ENCODE results near the gene CORO2A.

CORO2A gene, protein sequence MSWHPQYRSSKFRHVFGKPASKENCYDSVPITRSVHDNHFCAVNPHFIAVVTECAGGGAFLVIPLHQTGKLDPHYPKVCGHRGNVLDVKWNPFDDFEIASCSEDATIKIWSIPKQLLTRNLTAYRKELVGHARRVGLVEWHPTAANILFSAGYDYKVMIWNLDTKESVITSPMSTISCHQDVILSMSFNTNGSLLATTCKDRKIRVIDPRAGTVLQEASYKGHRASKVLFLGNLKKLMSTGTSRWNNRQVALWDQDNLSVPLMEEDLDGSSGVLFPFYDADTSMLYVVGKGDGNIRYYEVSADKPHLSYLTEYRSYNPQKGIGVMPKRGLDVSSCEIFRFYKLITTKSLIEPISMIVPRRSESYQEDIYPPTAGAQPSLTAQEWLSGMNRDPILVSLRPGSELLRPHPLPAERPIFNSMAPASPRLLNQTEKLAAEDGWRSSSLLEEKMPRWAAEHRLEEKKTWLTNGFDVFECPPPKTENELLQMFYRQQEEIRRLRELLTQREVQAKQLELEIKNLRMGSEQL

DNA sequence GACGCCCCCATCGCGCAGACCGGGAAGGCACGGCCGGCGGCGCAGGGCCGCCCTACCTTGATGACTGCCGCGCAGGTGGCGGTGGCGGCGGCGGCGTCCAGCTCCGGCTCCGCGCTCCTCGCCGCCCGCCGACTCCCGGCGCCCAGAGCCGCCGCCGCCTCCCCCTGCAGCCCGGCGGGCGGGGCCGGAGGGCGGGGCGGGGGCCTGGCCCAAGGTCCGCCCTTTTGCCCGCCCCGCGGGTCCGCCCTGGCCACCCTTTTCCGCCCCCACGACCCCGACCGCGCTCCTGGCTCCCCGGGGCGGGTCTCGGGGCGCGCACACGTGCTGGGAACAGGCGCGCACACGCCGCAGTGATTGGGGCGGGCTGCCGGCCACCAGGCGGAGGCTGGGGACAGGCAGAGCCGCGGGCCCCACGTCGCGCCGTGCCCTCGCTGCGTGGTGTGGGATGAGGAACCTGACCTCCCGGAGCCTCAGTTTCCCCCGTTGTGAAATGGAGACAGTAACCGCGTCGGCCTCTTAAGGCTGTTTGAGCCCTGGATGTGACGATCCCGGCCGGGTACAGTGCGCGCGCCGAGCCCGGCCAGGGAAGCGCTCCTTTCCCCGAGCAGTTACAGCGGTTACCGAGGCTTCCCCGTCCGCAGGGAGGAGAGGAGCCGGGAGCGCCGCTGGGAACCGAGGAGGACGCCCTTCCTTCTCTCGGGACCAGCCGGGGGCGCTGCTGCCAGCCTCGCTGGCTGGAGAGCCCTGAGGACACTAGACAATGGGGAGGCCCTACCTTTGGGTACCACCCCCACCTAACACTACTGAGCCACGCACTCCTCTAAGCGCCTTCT is at the start of gene CORO2A:
Gene CORO2A, minus strand, starts transcription at position 135 of the 833 bp plus-strand sequence. CDS start 34,977 bp downstream, outside the sequence.
- Histone ChIP-seq H3K4me3 (peak within 1 kb of the TSS; percentile 78), H3K27ac (no peak within 1 kb of the TSS), H3K36me3 (ENCODE audit: insufficient read depth, low read length) (no peaks in the 10 kb centered on the region), H3K9ac (ENCODE audit: insufficient read length) (no peak within 1 kb of the TSS), H3K9me3 (ENCODE audit: low read depth, low read length) (no peaks in the 10 kb centered on the region)
- DNase-seq (ENCODE audit: low read depth, low spot score), result no peak
- TF ChIP-seq FOXP2 (optimal IDR thresholded peaks at IDR 0.05; ENCODE audit: control extremely low read depth, extremely low read length, insufficient read depth) (no peak), EZH2 (IDR thresholded peaks at IDR 0.05) (no peak), POLR2AphosphoS5 (IDR thresholded peaks at IDR 0.05; ENCODE audit: borderline replicate concordance, low read depth, low read length) (no peak)

DNA sequence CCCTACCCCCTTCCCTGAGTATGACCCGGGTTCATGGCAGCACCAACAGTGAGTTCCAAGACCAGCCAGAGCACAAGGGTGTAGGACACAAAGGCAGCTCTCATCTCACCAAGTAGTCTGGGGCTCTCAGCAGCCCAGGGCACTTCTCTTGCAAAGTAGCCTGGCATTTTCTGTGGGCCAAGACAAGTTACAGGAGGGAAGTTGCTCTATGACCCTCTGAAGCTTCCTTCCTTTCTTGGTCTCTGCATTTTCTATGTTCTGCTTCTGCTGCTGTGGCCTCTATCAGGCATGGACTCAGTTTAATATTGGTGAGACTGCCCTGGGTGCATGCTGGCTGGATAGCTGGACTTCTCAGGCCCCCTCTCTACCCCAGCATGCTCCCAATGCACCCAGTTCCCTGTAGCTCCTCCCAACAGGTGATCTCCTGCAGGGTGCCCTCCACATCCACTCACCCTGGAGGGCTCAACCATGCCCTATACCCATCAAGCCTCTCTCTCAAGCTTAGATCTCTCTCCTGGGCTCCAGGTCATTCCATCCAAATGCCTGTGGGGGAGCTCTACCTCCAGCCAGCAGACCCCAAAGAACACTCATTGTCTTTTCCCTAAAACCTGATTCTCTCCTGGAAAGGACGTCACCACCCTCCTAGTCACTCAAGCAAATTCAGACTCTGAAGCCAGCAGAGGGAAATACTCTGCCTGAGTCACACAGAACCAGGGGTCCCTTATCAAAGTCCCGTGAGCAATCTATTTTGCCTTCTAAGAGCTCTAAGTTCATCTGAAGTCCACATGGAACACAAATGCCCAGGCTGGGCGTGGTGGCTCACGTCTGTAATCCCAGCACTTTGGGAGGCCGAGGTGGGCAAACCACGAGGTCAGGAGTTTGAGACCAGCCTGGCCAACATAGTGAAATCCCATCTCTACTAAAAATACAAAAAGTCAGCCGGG is 49.2 kb upstream of the CORO2A start:
- no peak for TF ChIP-seq EZH2 (IDR thresholded peaks at IDR 0.05)
- TF ChIP-seq POLR2AphosphoS5 (IDR thresholded peaks at IDR 0.05; ENCODE audit: borderline replicate concordance, low read depth, low read length), result no peak
- no peak for TF ChIP-seq FOXP2 (optimal IDR thresholded peaks at IDR 0.05; ENCODE audit: control extremely low read depth, extremely low read length, insufficient read depth)
- H3K9ac ChIP-seq (ENCODE audit: insufficient read length), result no peak overlapping the region
- no peaks in the 10 kb centered on the region for H3K9me3 ChIP-seq (ENCODE audit: low read depth, low read length)
- DNase-seq (ENCODE audit: low read depth, low spot score), result no peak
- H3K4me3 ChIP-seq, result no peak overlapping the region
- H3K36me3 ChIP-seq (ENCODE audit: insufficient read depth, low read length), result no peaks in the 10 kb centered on the region
- no peak overlapping the region for H3K27ac ChIP-seq

DNA sequence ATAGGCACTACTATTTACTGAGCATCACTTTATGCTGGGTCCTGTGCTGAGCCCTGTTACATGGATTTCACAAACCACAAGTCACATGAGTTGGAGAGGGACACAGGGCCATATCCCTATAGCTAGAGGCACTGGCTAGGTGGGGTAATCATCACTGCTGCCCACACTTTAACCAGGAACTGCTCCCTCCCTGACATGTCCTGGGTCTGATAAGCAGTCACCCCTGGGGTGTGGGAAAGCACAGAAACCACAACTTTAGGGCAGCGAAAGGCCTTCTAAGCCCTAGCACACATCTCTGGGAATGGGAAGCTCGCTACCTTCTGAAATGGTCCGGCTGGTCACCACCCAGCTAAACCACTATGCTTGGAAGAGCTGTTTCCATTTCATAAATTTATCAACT is 48.0 kb upstream of the CORO2A start:
- no peak overlapping the region for H3K27ac ChIP-seq
- no peaks in the 10 kb centered on the region for H3K9me3 ChIP-seq (ENCODE audit: low read depth, low read length)
- no peak for DNase-seq (ENCODE audit: low read depth, low spot score)
- no peak overlapping the region for H3K4me3 ChIP-seq
- no peak overlapping the region for H3K9ac ChIP-seq (ENCODE audit: insufficient read length)
- no peaks in the 10 kb centered on the region for H3K36me3 ChIP-seq (ENCODE audit: insufficient read depth, low read length)
- TF ChIP-seq EZH2 (IDR thresholded peaks at IDR 0.05) (no peak), POLR2AphosphoS5 (IDR thresholded peaks at IDR 0.05; ENCODE audit: borderline replicate concordance, low read depth, low read length) (no peak), FOXP2 (optimal IDR thresholded peaks at IDR 0.05; ENCODE audit: control extremely low read depth, extremely low read length, insufficient read depth) (no peak)

DNA sequence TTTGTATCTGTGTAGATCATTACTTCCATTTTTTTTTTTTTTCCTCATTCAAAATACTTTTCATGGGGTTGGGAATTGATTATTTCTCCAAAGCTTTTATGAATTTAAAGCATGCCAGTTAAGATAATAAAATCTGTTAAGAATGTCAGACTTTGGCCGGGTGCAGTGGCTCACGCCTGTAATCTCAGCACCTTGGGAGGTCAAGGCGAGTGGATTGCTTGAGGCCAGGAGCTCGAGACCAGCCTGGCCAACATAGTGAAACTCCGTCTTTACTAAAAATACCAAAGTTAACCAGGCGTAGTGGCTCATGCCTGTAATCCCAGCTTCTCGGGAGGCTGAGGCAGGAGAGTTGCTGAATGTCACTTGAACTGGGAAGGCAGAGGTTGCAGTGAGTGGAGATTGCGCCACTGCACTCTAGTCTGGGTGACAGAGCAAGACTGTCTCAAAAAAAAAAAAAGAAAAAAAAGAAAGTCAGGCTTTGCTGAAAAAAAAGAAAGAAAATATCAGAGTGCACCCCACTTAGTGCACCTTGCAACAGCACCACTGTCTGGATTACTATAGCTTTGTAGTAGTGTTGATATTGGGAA is 44.6 kb upstream of the CORO2A start:
- no peak overlapping the region for H3K27ac ChIP-seq
- TF ChIP-seq FOXP2 (optimal IDR thresholded peaks at IDR 0.05; ENCODE audit: control extremely low read depth, extremely low read length, insufficient read depth) (no peak), POLR2AphosphoS5 (IDR thresholded peaks at IDR 0.05; ENCODE audit: borderline replicate concordance, low read depth, low read length) (no peak), EZH2 (IDR thresholded peaks at IDR 0.05) (no peak)
- DNase-seq (ENCODE audit: low read depth, low spot score), result no peak
- H3K4me3 ChIP-seq, result no peak overlapping the region
- no peak overlapping the region for H3K9ac ChIP-seq (ENCODE audit: insufficient read length)
- no peaks in the 10 kb centered on the region for H3K9me3 ChIP-seq (ENCODE audit: low read depth, low read length)
- no peaks in the 10 kb centered on the region for H3K36me3 ChIP-seq (ENCODE audit: insufficient read depth, low read length)

DNA sequence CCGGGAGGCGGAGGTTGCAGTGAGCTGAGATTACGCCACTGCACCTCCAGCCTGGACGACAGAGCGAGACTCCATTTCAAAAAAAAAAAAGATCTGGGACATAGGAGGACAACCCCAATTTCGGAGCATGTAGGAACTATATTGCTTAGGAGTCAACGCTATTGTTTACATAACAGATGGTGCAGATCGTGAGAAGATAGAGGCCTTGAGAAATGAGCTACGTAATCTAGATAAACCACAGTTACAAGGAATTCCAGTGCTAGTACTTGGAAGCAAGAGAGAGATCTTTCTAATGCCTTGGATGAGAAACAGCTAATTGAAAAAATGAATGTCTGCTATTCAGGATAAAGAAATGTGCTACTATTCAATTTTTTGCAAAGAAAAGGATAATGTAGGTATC is 42.7 kb upstream of the CORO2A start:
- TF ChIP-seq EZH2 (IDR thresholded peaks at IDR 0.05) (no peak), FOXP2 (optimal IDR thresholded peaks at IDR 0.05; ENCODE audit: control extremely low read depth, extremely low read length, insufficient read depth) (no peak), POLR2AphosphoS5 (IDR thresholded peaks at IDR 0.05; ENCODE audit: borderline replicate concordance, low read depth, low read length) (no peak)
- no peak for DNase-seq (ENCODE audit: low read depth, low spot score)
- no peaks in the 10 kb centered on the region for H3K9me3 ChIP-seq (ENCODE audit: low read depth, low read length)
- no peak overlapping the region for H3K4me3 ChIP-seq
- H3K9ac ChIP-seq (ENCODE audit: insufficient read length), result no peak overlapping the region
- H3K36me3 ChIP-seq (ENCODE audit: insufficient read depth, low read length), result no peaks in the 10 kb centered on the region
- no peak overlapping the region for H3K27ac ChIP-seq

DNA sequence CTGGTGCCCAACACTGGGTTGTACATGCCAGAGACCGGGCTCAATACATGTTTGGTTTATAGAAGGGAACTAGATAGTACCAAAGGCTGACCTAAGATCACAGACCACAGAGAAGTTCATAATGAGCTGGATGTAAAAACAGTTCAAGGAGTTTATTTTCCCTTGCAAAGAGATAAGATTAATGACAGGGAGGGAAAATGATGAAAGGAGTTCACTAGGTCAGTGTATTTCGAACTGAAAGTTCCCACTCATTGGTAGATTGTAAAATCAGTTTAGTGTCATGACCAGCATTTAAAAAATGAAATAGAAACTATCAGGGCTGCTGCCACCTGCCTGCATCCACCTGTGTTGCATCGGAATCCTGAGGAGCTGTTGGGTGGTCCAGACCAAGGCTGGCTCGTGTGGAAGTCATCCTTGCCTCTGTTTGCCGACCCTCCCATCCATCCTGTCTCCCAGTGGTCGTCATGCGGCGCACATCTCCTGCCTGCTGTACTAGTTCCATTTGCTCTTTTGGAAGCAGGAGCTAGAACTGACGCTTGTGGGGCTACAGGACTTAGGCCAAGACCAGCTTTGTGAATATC is 41.9 kb upstream of the CORO2A start:
- Histone ChIP-seq H3K36me3 (ENCODE audit: insufficient read depth, low read length) (no peaks in the 10 kb centered on the region), H3K9ac (ENCODE audit: insufficient read length) (no peak overlapping the region), H3K4me3 (no peak overlapping the region), H3K9me3 (ENCODE audit: low read depth, low read length) (no peaks in the 10 kb centered on the region), H3K27ac (no peak overlapping the region)
- no peak for DNase-seq (ENCODE audit: low read depth, low spot score)
- no peak for TF ChIP-seq POLR2AphosphoS5 (IDR thresholded peaks at IDR 0.05; ENCODE audit: borderline replicate concordance, low read depth, low read length)
- TF ChIP-seq FOXP2 (optimal IDR thresholded peaks at IDR 0.05; ENCODE audit: control extremely low read depth, extremely low read length, insufficient read depth), result no peak
- TF ChIP-seq EZH2 (IDR thresholded peaks at IDR 0.05), result no peak

DNA sequence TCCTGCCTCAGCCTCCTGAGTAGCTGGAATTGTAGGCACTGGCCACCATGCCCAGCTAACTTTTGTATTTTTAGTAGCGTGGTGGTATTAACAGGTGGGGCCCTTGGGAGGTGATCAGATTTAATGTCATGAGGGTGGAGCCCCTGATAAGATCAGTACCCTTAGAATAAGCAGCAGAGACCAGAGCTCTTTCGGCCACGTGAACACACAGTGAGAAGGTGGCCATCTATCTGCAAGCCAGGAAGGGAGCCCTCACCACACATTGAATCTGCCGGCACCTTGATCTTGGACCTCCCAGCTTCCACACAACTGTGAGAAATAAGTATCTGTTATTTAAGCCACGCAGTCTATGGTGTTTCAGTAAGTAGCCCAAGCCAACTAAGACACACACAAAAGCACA is 40.5 kb upstream of the CORO2A start:
- Histone ChIP-seq H3K4me3 (no peak overlapping the region), H3K9ac (ENCODE audit: insufficient read length) (no peak overlapping the region), H3K36me3 (ENCODE audit: insufficient read depth, low read length) (no peaks in the 10 kb centered on the region), H3K27ac (no peak overlapping the region), H3K9me3 (ENCODE audit: low read depth, low read length) (no peaks in the 10 kb centered on the region)
- no peak for DNase-seq (ENCODE audit: low read depth, low spot score)
- TF ChIP-seq FOXP2 (optimal IDR thresholded peaks at IDR 0.05; ENCODE audit: control extremely low read depth, extremely low read length, insufficient read depth) (no peak), EZH2 (IDR thresholded peaks at IDR 0.05) (no peak)

Data from SK-N-MC (cell line).